ENCODE measurements around the gene CREBBP. TPM values are rescaled to one million over a fixed set of nuclear protein-coding genes. Genes with fewer than 3 reads are reported as not detected.
A peak's percentile ranks its signal among the peaks of the same experiment; 100 is the strongest.

Gene CREBBP
- total RNA-seq, 1 donor from 2014 or later = 151 TPM

GRCh38 chr16:3799354-3799753 lies 81.2 kb downstream of the CREBBP start:
- DNase-seq (ENCODE audit: low spot score in 2 of 2, unreplicated experiment in 2 of 2) = no peak
- no peak for TF ChIP-seq CTCF (IDR thresholded peaks at IDR 0.05; ENCODE audit: unreplicated experiment)
- Mint-ChIP-seq H3K27me3 (ENCODE audit: low read depth) (no peaks in the 10 kb centered on the region), H3K4me3 (no peak overlapping the region), H3K36me3 (peaks cover 14% of the 10 kb centered on the region), H3K4me1 (peaks cover 15% of the 10 kb centered on the region), H3K27ac (peak overlapping the region; percentile 50), H3K9me3 (no peaks in the 10 kb centered on the region)

- no peak for DNase-seq (ENCODE audit: low spot score in 2 of 2, unreplicated experiment in 2 of 2)
- H3K9me3 Mint-ChIP-seq = no peaks in the 10 kb centered on the region
- no peak for TF ChIP-seq CTCF (IDR thresholded peaks at IDR 0.05; ENCODE audit: unreplicated experiment)
- H3K4me3 Mint-ChIP-seq = no peak overlapping the region
- H3K36me3 Mint-ChIP-seq = peaks cover 12% of the 10 kb centered on the region
- no peak overlapping the region for H3K27ac Mint-ChIP-seq
- peaks cover 10% of the 10 kb centered on the region for H3K4me1 Mint-ChIP-seq
- H3K27me3 Mint-ChIP-seq (ENCODE audit: low read depth) = no peaks in the 10 kb centered on the region
Measured at GRCh38 chr16:3798838-3799237, 81.7 kb downstream of the CREBBP start.

- Mint-ChIP-seq H3K36me3 (peaks cover 12% of the 10 kb centered on the region), H3K9me3 (no peaks in the 10 kb centered on the region), H3K4me3 (no peak overlapping the region), H3K27me3 (ENCODE audit: low read depth) (no peaks in the 10 kb centered on the region), H3K4me1 (peaks cover 10% of the 10 kb centered on the region), H3K27ac (peak overlapping the region; percentile 48)
- no peak for TF ChIP-seq CTCF (IDR thresholded peaks at IDR 0.05; ENCODE audit: unreplicated experiment)
- DNase-seq (ENCODE audit: low spot score in 2 of 2, unreplicated experiment in 2 of 2) = no peak
Measured at GRCh38 chr16:3797904-3798811, 82.4 kb downstream of the CREBBP start.

GRCh38 chr16:3797473-3797872 lies 83.0 kb downstream of the CREBBP start:
- H3K9me3 Mint-ChIP-seq = no peaks in the 10 kb centered on the region
- H3K4me1 Mint-ChIP-seq = peaks cover 10% of the 10 kb centered on the region
- no peak overlapping the region for H3K4me3 Mint-ChIP-seq
- H3K36me3 Mint-ChIP-seq = peaks cover 13% of the 10 kb centered on the region
- H3K27ac Mint-ChIP-seq = peak overlapping the region; percentile 48
- no peak for TF ChIP-seq CTCF (IDR thresholded peaks at IDR 0.05; ENCODE audit: unreplicated experiment)
- no peak for DNase-seq (ENCODE audit: low spot score in 2 of 2, unreplicated experiment in 2 of 2)
- no peaks in the 10 kb centered on the region for H3K27me3 Mint-ChIP-seq (ENCODE audit: low read depth)

- no peak for TF ChIP-seq CTCF (IDR thresholded peaks at IDR 0.05; ENCODE audit: unreplicated experiment)
- DNase-seq (ENCODE audit: low spot score in 2 of 2, unreplicated experiment in 2 of 2) = no peak
- H3K4me3 Mint-ChIP-seq = no peak overlapping the region
- H3K27ac Mint-ChIP-seq = no peak overlapping the region
- no peaks in the 10 kb centered on the region for H3K27me3 Mint-ChIP-seq (ENCODE audit: low read depth)
- peaks cover 28% of the 10 kb centered on the region for H3K36me3 Mint-ChIP-seq
- H3K9me3 Mint-ChIP-seq = no peaks in the 10 kb centered on the region
- peaks cover 8% of the 10 kb centered on the region for H3K4me1 Mint-ChIP-seq
Measured at GRCh38 chr16:3793161-3793576, 87.3 kb downstream of the CREBBP start.

Data from mesothelial cell of epicardium (in vitro differentiated cells).